Measurements from ENCODE around the gene SPATA13.

GRCh38 chr13:24127116-24127631 lies 33.3 kb upstream of the SPATA13 start:
- no peak for TF ChIP-seq POLR2AphosphoS5 (IDR thresholded peaks at IDR 0.05; ENCODE audit: low read depth, low read length)
- TF ChIP-seq SIN3A (IDR thresholded peaks at IDR 0.05; ENCODE audit: borderline replicate concordance, insufficient read depth, low read length): no peak
- no peak for TF ChIP-seq REST (IDR thresholded peaks at IDR 0.05; ENCODE audit: insufficient read depth in 1 of 2, low read depth in 2 of 2, low read length in 2 of 2)
- no peak for TF ChIP-seq TAF1 (IDR thresholded peaks at IDR 0.05; ENCODE audit: borderline replicate concordance, insufficient read depth, low read length)

Measured in PFSK-1 (cell line).